Occipital lobe (tissue), 2 donors: ENCODE data around the gene PRICKLE3. TPM values are rescaled to one million over a fixed set of nuclear protein-coding genes. Genes with fewer than 3 reads are reported as not detected.
"Not testable (repeated sequence)": the region's sequence is repeated elsewhere in the genome, so short reads cannot be mapped to it uniquely, and the experiment has no call there.

ENCODE experiments used
- DNase-seq: peaks from one replicate; lab custom pipeline; 2025; lab: John Stamatoyannopoulos, UW
- total RNA-seq: library from RNA; depleted of rRNA; stranded (reverse); fragments of >200 nt; gene quantifications from one replicate; pipeline ENCODE4 v1.2.3, GENCODE V29; 2014

PRICKLE3 gene
- total RNA-seq, 1 donor from 2014 or later: 0.47 TPM

- DNase-seq: peak; percentile 49
Measured at GRCh38 chrX:49184294-49185281, 1.6 kb downstream of the PRICKLE3 start.

GRCh38 chrX:49183701-49184281 lies 2.4 kb downstream of the PRICKLE3 start:
- no peak for DNase-seq

- DNase-seq: no peak
Measured at GRCh38 chrX:49179358-49179757, 6.8 kb downstream of the PRICKLE3 start.

- DNase-seq: no peak
Measured at GRCh38 chrX:49178537-49178936, 7.6 kb downstream of the PRICKLE3 start.

GRCh38 chrX:49177873-49178480 lies 8.2 kb downstream of the PRICKLE3 start:
- DNase-seq: no peak

GRCh38 chrX:49177338-49177833 lies 8.8 kb downstream of the PRICKLE3 start:
- DNase-seq: no peak

GRCh38 chrX:49176421-49177326 lies 9.5 kb downstream of the PRICKLE3 start:
- DNase-seq: no peak

- no peak for DNase-seq
Measured at GRCh38 chrX:49175435-49176274, 10.5 kb downstream of the PRICKLE3 start.

GRCh38 chrX:49174723-49175122 lies 11.4 kb downstream of the PRICKLE3 start:
- no peak for DNase-seq

GRCh38 chrX:49173544-49173943 lies 12.6 kb downstream of the PRICKLE3 start:
- DNase-seq: not testable (repeated sequence)

- DNase-seq: no peak
Measured at GRCh38 chrX:49172280-49172780, 13.8 kb downstream of the PRICKLE3 start.

GRCh38 chrX:49171752-49172279 lies 14.4 kb downstream of the PRICKLE3 start, which contains the start of gene PLP2:
TSS of gene PLP2 (plus strand) at chrX:49171898. CDS start at chrX:49172001, 103 bp downstream.
- no peak for DNase-seq

GRCh38 chrX:49167740-49168108 lies 18.4 kb downstream of the PRICKLE3 start:
- DNase-seq: no peak

GRCh38 chrX:49166914-49167739 lies 19.0 kb downstream of the PRICKLE3 start:
- no peak for DNase-seq

GRCh38 chrX:49165901-49166881 lies 20.0 kb downstream of the PRICKLE3 start:
- DNase-seq: no peak

GRCh38 chrX:49164589-49165360 lies 21.4 kb downstream of the PRICKLE3 start:
- no peak for DNase-seq
